ENCODE measurements around the gene TROAP.
A peak's percentile ranks its signal among the peaks of the same experiment; 100 is the strongest.

Gene TROAP

DNA sequence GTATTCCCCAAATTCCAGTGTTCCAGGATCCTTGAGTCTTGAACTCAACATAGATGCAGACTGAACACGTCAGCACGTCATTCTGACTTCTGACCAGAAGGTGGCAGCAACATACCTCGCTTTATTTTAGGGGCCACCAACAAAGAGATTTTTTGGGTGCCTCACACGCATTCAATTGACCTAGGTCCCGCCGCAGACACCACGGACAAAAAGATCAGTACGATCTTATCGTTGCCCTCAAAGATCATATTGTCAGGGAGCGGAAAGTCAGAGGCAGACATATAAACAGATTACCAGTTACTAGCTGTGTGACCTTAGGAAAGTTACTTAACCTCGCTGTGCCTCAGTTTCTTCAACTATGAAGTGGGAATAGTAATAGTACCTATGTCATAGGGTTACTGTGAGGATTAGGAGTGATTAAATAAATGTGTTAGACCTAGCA lies 34.6 kb upstream of the TROAP start:
- H3K4me3 Mint-ChIP-seq, result no peak overlapping the region
- H3K36me3 Mint-ChIP-seq, result no peaks in the 10 kb centered on the region
- H3K27ac Mint-ChIP-seq, result no peak overlapping the region
- H3K27me3 Mint-ChIP-seq, result peaks cover 15% of the 10 kb centered on the region
- no peaks in the 10 kb centered on the region for H3K4me1 Mint-ChIP-seq (ENCODE audit: low read depth)
- H3K9me3 Mint-ChIP-seq (ENCODE audit: low read depth), result no peaks in the 10 kb centered on the region

DNA sequence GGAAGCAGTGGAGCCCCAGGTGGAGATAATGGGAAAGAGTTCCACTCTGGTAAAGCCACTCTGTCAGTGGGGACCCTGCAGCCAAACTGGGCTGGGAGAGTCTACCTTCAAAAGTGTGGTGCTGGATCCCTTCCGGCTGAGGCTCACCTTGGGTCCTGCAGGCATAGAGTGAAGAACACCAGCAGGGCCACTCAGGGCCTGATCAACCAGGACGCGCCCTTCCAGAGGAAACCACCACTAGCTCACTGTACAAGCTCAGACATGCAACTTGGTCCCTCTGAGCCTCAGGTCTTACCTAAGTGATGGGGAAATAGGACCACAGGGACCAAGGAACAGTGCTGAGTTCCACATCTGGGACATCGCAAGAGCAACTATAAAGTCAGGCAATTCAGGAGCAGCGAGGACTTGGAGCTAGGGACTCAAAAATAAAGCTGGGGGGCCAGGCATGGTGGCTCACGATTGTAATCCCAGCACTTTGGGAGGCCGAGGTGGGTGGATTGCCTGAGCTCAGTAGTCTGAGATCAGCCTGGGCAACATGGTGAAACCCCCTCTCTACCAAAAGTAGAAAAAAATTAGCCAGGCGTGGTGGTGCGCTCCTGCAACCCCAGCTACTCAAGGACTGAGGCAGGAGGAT lies 34.0 kb upstream of the TROAP start:
- Mint-ChIP-seq H3K36me3 (no peaks in the 10 kb centered on the region), H3K27ac (no peak overlapping the region), H3K27me3 (peaks cover 15% of the 10 kb centered on the region), H3K4me3 (no peak overlapping the region), H3K9me3 (ENCODE audit: low read depth) (no peaks in the 10 kb centered on the region), H3K4me1 (ENCODE audit: low read depth) (no peaks in the 10 kb centered on the region)

DNA sequence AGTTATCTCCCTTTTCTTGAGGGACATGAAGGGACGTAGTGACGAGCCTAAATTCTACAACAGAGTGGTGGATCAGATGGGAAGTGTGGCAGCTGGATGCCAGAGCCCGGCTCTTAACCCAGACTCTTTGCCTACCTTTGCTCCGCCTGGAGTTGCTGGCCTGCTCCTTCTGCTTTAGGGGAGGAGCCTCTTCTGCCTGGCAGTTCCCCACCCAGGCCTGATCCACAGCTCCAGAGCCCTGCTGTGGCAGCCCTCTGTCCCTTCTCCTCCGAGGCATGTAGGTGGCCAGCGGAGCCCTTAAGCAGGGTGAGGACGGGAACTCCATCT lies 30.4 kb upstream of the TROAP start:
- Mint-ChIP-seq H3K4me3 (no peak overlapping the region), H3K27ac (no peak overlapping the region), H3K4me1 (ENCODE audit: low read depth) (peaks cover 7% of the 10 kb centered on the region), H3K27me3 (peaks cover 14% of the 10 kb centered on the region), H3K9me3 (ENCODE audit: low read depth) (no peaks in the 10 kb centered on the region), H3K36me3 (no peaks in the 10 kb centered on the region)

DNA sequence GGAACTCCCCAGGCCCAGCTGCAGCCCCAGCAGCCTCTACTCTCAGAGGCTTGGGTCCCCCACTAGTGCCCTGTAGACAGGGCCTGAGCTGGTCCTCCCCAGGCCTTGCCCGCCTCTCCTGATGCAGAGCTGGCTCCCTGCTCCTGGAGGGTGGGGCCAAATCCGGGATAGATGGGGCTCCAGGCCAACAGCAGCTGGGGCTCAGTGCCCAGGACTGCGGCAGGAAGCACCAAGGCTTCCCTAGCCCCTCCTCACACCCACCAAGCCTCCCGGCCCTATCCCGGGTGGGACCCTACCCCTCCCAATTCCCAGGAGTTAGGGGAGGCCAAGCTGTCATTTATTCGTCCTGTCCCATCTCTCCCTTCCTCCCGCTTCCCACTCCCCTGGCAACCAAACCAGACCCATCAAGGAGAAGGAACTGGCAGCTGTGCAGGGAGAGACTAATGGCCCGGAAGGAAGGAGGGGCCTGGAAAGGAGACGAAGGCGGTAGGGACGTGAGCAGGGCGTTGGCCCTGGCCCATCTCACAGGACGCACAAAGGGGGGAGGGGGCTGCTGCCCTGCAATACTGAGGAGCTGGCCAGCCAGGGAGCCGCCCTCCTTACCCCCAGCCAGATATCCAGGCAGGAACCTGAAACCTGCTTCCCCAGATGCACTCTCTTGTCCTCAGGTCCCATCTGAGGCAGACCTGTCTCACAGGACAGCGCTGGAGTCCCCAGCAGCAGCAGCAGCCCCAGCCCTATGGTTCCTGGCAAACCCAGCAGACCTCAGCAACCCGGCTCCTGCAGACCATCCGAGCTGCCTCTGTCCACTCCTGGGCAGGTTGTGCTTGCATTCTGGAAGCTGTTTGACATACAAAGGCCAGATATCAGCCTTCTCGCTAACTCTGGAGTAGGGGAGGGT lies 29.7 kb upstream of the TROAP start:
- Mint-ChIP-seq H3K9me3 (ENCODE audit: low read depth) (no peaks in the 10 kb centered on the region), H3K4me3 (no peak overlapping the region)

DNA sequence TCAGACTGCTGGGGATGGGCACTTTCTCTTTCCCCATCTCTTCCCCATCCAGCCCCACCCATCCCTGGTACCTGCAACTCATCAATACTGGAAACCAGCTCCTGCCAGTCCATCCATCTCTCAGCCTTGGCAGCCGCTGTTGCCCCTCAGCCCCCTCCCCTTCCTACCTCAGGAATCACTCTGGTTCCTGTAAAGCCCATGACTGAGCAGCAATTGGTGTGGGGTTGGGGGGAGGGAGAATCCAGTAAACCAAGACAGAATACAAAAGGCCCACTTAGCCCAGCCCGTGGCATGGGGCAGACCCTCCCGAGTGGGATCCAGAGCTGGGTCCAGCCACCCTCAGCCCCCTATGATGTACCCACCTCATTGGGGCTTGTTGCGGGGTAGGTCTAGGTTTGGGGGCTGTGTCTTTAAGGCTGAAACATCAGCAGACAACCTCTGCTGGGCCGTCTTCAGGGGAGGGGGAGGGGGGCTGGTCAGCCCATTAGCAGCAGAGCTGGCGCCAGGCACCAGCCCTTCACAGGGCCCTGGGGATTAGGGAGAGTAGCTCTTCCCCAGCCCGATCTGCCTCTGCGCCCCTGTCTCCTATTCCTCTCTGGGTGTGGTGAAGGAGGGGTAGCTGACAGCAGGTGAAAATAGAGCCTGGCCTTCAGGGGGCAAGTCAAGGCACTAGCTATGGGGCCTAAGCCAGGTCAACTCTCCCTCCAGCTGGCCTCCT lies 28.8 kb upstream of the TROAP start:
- no peak overlapping the region for H3K27ac Mint-ChIP-seq
- peaks cover 7% of the 10 kb centered on the region for H3K4me1 Mint-ChIP-seq (ENCODE audit: low read depth)
- no peaks in the 10 kb centered on the region for H3K9me3 Mint-ChIP-seq (ENCODE audit: low read depth)
- H3K36me3 Mint-ChIP-seq, result no peaks in the 10 kb centered on the region
- H3K4me3 Mint-ChIP-seq, result no peak overlapping the region
- H3K27me3 Mint-ChIP-seq, result peaks cover 17% of the 10 kb centered on the region

More for the DNA sequence above, 29.7 kb upstream of the TROAP start:
- Mint-ChIP-seq H3K27me3 (peaks cover 13% of the 10 kb centered on the region), H3K27ac (no peak overlapping the region), H3K4me1 (ENCODE audit: low read depth) (peaks cover 7% of the 10 kb centered on the region), H3K36me3 (no peaks in the 10 kb centered on the region)

DNA sequence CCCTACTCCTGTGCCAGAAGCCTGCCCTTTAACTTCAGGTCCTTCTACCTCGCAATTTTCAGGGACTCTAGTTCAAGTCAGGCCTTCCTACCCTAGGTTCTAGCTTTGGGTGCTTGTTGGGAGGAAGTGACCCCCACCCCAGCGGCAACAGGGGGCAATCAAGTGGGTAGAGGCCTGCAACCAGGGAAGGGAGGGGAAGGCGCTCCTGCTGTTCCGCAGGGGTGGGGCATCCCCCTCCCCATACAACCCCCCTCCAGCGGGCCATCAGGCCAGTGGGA lies 28.3 kb upstream of the TROAP start:
- no peaks in the 10 kb centered on the region for H3K9me3 Mint-ChIP-seq (ENCODE audit: low read depth)
- peaks cover 7% of the 10 kb centered on the region for H3K4me1 Mint-ChIP-seq (ENCODE audit: low read depth)
- no peak overlapping the region for H3K27ac Mint-ChIP-seq
- no peak overlapping the region for H3K4me3 Mint-ChIP-seq
- H3K36me3 Mint-ChIP-seq, result no peaks in the 10 kb centered on the region
- peaks cover 17% of the 10 kb centered on the region for H3K27me3 Mint-ChIP-seq

DNA sequence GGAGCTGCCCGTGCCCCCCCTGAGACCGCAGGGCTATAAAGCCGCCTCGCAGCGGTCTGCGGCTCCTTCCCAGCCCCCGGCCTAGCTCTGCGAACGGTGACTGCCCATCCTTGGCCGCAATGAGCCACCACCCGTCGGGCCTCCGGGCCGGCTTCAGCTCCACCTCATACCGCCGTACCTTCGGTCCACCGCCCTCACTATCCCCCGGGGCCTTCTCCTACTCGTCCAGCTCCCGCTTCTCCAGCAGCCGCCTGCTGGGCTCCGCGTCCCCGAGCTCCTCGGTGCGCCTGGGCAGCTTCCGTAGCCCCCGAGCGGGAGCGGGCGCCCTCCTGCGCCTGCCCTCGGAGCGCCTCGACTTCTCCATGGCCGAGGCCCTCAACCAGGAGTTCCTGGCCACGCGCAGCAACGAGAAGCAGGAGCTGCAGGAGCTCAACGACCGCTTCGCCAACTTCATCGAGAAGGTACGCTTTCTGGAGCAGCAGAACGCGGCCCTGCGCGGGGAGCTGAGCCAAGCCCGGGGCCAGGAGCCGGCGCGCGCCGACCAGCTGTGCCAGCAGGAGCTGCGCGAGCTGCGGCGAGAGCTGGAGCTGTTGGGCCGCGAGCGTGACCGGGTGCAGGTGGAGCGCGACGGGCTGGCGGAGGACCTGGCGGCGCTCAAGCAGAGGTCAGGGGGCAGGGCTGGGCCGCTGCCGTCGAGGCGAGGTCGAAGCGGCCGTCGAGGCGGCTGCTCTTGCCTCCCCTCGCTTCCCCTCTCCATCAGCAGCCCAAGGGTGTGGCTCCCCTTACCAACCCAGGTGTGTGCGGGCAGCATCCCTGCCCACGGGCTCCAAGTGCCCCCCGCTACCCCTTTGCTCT lies 27.7 kb upstream of the TROAP start, which contains the start of gene PRPH:
Gene PRPH (plus strand): TSS at position 66 of the 855 bp plus-strand sequence. CDS start 54 bp downstream, at position 120.
- Mint-ChIP-seq H3K36me3 (no peaks in the 10 kb centered on the region), H3K4me3 (no peak within 1 kb of the TSS), H3K27me3 (peaks cover 17% of the 10 kb centered on the region), H3K4me1 (ENCODE audit: low read depth) (peaks cover 7% of the 10 kb centered on the region), H3K9me3 (ENCODE audit: low read depth) (no peaks in the 10 kb centered on the region), H3K27ac (no peak within 1 kb of the TSS)

DNA sequence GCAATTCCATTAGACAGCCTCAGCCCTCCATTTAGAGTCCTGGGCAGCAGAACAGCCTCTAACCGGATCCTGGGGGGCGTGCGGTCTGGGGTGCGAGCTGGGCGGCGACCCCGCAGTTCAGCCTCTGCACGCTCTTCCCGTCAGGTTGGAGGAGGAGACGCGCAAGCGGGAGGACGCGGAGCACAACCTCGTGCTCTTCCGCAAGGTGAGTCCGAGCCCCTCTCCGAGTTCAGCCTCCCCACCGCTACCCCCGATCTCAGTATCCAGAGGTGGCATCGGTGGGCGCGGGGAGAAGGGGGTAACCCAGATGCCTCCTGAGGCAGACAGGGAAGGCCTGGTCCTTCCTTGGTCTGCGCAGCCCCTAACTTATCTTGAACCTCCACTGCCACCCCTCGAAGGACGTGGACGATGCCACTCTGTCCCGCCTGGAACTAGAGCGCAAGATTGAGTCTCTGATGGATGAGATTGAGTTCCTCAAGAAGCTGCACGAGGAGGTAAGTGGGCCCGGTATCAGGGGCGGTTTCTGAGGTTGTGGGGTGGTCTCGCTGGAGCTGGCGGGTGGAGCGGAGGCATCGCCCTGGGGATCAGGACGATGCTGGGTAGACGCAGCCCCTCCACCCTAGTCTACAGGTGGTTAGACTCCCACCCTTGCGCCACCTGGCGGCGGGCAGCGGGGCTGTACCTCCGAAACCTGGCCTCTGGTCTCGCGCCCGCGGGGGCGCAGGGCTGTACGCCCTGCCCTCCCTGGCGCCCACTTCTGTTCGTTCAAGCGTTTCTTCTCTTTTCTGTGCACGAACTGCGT lies 26.8 kb upstream of the TROAP start:
- Mint-ChIP-seq H3K9me3 (ENCODE audit: low read depth) (no peaks in the 10 kb centered on the region), H3K4me3 (peak overlapping the region; percentile 65), H3K4me1 (ENCODE audit: low read depth) (peaks cover 7% of the 10 kb centered on the region), H3K36me3 (no peaks in the 10 kb centered on the region), H3K27ac (no peak overlapping the region), H3K27me3 (peaks cover 21% of the 10 kb centered on the region)

DNA sequence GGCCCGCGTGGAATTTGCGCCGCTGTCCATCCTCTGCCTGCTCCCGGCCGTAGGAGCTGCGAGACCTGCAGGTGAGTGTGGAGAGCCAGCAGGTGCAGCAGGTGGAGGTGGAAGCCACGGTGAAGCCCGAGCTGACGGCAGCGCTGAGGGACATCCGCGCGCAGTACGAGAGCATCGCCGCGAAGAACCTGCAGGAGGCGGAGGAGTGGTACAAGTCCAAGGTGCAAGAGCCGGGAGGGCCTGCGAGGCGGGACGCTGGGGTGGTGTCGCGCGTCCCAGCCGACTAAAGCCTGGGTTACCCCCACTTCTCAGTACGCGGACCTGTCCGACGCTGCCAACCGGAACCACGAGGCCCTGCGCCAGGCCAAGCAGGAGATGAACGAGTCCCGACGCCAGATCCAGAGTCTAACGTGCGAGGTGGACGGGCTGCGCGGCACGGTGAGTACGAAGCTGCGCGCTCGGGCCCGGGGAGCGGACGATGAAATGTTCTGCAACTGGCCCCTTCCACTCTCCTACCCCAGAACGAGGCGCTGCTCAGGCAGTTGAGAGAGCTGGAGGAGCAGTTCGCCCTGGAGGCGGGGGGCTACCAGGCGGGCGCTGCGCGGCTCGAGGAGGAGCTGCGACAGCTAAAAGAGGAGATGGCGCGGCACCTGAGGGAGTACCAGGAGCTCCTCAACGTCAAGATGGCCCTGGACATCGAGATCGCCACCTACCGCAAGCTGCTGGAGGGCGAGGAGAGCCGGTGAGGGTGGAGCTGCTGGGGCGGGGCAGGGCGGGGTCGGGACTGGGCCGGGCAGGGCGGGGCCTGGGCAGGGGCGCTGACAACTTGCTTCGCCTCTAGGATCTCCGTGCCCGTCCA lies 26.0 kb upstream of the TROAP start:
- Mint-ChIP-seq H3K27me3 (peaks cover 24% of the 10 kb centered on the region), H3K27ac (no peak overlapping the region), H3K4me1 (ENCODE audit: low read depth) (peaks cover 7% of the 10 kb centered on the region), H3K36me3 (no peaks in the 10 kb centered on the region), H3K9me3 (ENCODE audit: low read depth) (no peaks in the 10 kb centered on the region), H3K4me3 (peak overlapping the region; percentile 65)

DNA sequence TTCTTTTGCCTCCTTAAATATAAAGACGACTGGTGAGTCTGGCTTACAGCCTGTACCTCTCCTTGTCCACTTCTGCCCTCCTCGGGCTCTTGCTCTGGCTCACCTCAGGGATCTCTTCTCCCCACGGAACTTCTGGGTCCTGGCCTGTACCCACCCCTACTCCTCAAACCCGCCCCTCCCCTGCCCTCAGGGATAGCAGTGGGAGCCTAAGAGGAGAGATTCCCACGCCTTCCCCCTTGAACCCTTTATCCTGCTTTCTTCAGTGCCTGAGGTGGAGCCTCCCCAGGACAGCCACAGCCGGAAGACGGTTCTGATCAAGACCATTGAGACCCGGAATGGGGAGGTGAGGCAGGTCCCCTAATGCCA lies 25.4 kb upstream of the TROAP start:
- Mint-ChIP-seq H3K4me3 (peak overlapping the region; percentile 20), H3K27me3 (peaks cover 26% of the 10 kb centered on the region), H3K9me3 (ENCODE audit: low read depth) (no peaks in the 10 kb centered on the region), H3K4me1 (ENCODE audit: low read depth) (peaks cover 7% of the 10 kb centered on the region), H3K36me3 (no peaks in the 10 kb centered on the region), H3K27ac (no peak overlapping the region)

DNA sequence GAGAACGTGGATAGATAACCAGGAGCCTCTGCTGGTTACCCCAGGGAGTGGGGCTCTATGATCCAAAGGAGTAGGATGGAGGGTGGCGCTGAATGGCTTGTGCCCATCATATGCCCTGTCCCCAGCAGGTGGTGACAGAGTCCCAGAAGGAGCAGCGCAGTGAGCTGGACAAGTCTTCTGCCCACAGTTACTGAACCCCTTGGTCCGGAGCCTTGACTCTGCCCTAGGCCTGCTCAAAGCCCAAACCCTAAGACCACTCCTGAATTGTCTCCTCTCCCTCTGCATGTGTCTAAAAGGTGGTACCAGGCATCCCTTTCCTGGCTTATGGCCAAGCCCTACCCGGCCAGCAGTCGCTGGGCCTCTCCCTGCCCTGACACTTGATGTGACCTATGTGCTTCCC lies 24.9 kb upstream of the TROAP start:
- Mint-ChIP-seq H3K36me3 (no peaks in the 10 kb centered on the region), H3K9me3 (ENCODE audit: low read depth) (no peaks in the 10 kb centered on the region), H3K27me3 (peaks cover 27% of the 10 kb centered on the region), H3K4me1 (ENCODE audit: low read depth) (peaks cover 7% of the 10 kb centered on the region), H3K4me3 (peak overlapping the region; percentile 20), H3K27ac (no peak overlapping the region)

DNA sequence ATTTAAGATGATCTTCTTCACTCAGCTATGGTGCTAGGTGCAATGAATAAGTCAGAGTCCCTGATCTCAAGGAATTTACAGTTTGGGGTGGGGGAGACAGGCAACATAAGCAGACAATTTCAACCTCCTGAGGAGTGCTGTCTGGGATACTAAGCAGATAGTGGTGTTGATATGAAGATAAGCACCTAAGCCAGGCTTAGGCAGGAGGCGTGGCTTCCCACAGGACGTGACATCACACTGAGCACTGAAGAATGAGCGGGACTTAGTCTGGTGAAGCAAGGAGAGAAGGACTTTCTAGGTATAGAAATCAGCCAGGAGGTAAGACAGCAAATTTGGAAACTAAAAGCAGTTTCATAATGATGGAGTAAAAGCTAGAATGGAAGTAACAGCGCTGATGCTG lies 21.3 kb upstream of the TROAP start:
- Mint-ChIP-seq H3K27ac (no peak overlapping the region), H3K4me3 (no peak overlapping the region), H3K9me3 (ENCODE audit: low read depth) (no peaks in the 10 kb centered on the region), H3K36me3 (no peaks in the 10 kb centered on the region), H3K4me1 (ENCODE audit: low read depth) (peaks cover 7% of the 10 kb centered on the region), H3K27me3 (peaks cover 32% of the 10 kb centered on the region)

DNA sequence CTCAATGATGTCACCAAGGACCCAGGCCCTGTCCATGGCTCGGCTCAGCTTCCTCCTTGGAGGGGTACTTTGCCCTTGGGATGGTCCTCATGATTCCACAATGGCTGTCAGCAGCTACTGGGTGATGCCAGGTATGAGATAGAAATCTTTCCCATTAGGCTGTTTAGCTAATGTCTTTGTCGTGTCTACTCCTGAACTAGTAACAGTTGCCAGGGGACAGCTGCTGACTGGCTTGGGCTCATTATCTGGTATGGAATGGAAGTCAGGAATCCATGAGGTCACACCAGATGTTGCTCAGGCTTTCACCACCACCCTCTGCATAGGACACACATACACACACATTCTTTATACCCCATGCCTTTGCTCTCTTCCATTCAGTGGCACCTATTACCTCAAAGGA lies 18.9 kb upstream of the TROAP start:
- H3K27ac Mint-ChIP-seq, result no peak overlapping the region
- H3K27me3 Mint-ChIP-seq, result peaks cover 28% of the 10 kb centered on the region

More for the DNA sequence above, 18.9 kb upstream of the TROAP start:
- Mint-ChIP-seq H3K9me3 (ENCODE audit: low read depth) (no peaks in the 10 kb centered on the region), H3K36me3 (no peaks in the 10 kb centered on the region), H3K4me3 (no peak overlapping the region), H3K4me1 (ENCODE audit: low read depth) (no peaks in the 10 kb centered on the region)
